Measurements from ENCODE around the gene TLCD3B. TPM values are rescaled to one million over a fixed set of nuclear protein-coding genes. Genes with fewer than 3 reads are reported as not detected.

Gene TLCD3B
- polyA plus RNA-seq, 10 donors = 0.44 to 1.9 (median 0.95) TPM

Other genes starting within 250 kb of the TLCD3B start
- 10 to 100 TPM; 25.2 to 51.3 (median 29.4) TPM for gene KIF22, start 240.5 kb downstream of the TLCD3B start, polyA plus RNA-seq (ENCODE audit: insufficient read length in 10 of 10)
- gene MAZ, start 224.7 kb downstream of the TLCD3B start, polyA plus RNA-seq (ENCODE audit: insufficient read length in 10 of 10) = 100 to 1,000 TPM; 191 to 282 (median 243) TPM
- gene PRRT2, start 219.1 kb downstream of the TLCD3B start, polyA plus RNA-seq (ENCODE audit: insufficient read length in 10 of 10) = 10 to 100 TPM in 9 of 10 donors, 1 to 10 TPM in 1; 8.4 to 28.3 (median 12.6) TPM
- gene PAGR1, start 215.1 kb downstream of the TLCD3B start, polyA plus RNA-seq (ENCODE audit: insufficient read length in 10 of 10) = 10 to 100 TPM; 21.5 to 37.3 (median 28.2) TPM
- 10 to 100 TPM; 15.8 to 31.4 (median 18.7) TPM for gene MVP, start 210.8 kb downstream of the TLCD3B start, polyA plus RNA-seq (ENCODE audit: insufficient read length in 10 of 10)
- 10 to 100 TPM; 31.4 to 50.1 (median 38.6) TPM for gene CDIPT, start 168.0 kb downstream of the TLCD3B start, polyA plus RNA-seq (ENCODE audit: insufficient read length in 10 of 10)
- gene SEZ6L2, start 131.7 kb downstream of the TLCD3B start, polyA plus RNA-seq (ENCODE audit: insufficient read length in 10 of 10) = 1 to 10 TPM in 9 of 10 donors, under 1 TPM in 1; 0.87 to 4.2 (median 1.8) TPM
- gene ASPHD1, start 130.8 kb downstream of the TLCD3B start, polyA plus RNA-seq (ENCODE audit: insufficient read length in 10 of 10) = under 1 TPM; 0.19 to 0.79 (median 0.46) TPM
- gene KCTD13, start 105.0 kb downstream of the TLCD3B start, polyA plus RNA-seq (ENCODE audit: insufficient read length in 10 of 10) = 10 to 100 TPM in 5 of 10 donors, 1 to 10 TPM in 5; 7.8 to 14.5 (median 9.9) TPM
- 10 to 100 TPM; 54.7 to 68.3 (median 61.6) TPM for gene TMEM219, start 69.2 kb downstream of the TLCD3B start, polyA plus RNA-seq (ENCODE audit: insufficient read length in 10 of 10)
- gene TAOK2, start 57.4 kb downstream of the TLCD3B start, polyA plus RNA-seq (ENCODE audit: insufficient read length in 10 of 10) = 10 to 100 TPM; 25.1 to 39.2 (median 32.9) TPM
- 10 to 100 TPM in 9 of 10 donors, 1 to 10 TPM in 1; 9.5 to 19.3 (median 12.7) TPM for gene HIRIP3, start 35.7 kb downstream of the TLCD3B start, polyA plus RNA-seq (ENCODE audit: insufficient read length in 10 of 10)
- 10 to 100 TPM; 26.6 to 41.4 (median 30.4) TPM for gene INO80E, start 35.0 kb downstream of the TLCD3B start, polyA plus RNA-seq (ENCODE audit: insufficient read length in 10 of 10)
- 1 to 10 TPM in 4 of 10 donors, under 1 TPM in 6; 0.48 to 1.8 (median 0.92) TPM for gene DOC2A, start 20.2 kb downstream of the TLCD3B start, polyA plus RNA-seq (ENCODE audit: insufficient read length in 10 of 10)
- gene C16orf92, start 8.1 kb downstream of the TLCD3B start, polyA plus RNA-seq (ENCODE audit: insufficient read length in 10 of 10) = not detected
- gene ALDOA, start 34.5 kb upstream of the TLCD3B start, polyA plus RNA-seq (ENCODE audit: insufficient read length in 10 of 10) = 1,000 to 10,000 TPM; 1,170 to 2,766 (median 2,118) TPM
- 10 to 100 TPM; 44.3 to 78.8 (median 57.1) TPM for gene PPP4C, start 44.7 kb upstream of the TLCD3B start, polyA plus RNA-seq (ENCODE audit: insufficient read length in 10 of 10)
- gene TBX6, start 60.7 kb upstream of the TLCD3B start, polyA plus RNA-seq (ENCODE audit: insufficient read length in 10 of 10) = under 1 TPM; 0.32 to 0.82 (median 0.56) TPM
- gene YPEL3, start 64.9 kb upstream of the TLCD3B start, polyA plus RNA-seq (ENCODE audit: insufficient read length in 10 of 10) = 10 to 100 TPM; 22.6 to 34.3 (median 27.0) TPM
- gene GDPD3, start 82.3 kb upstream of the TLCD3B start, polyA plus RNA-seq (ENCODE audit: insufficient read length in 10 of 10) = 1 to 10 TPM; 3.9 to 9.5 (median 5.3) TPM
- gene MAPK3, start 91.9 kb upstream of the TLCD3B start, polyA plus RNA-seq (ENCODE audit: insufficient read length in 10 of 10) = 10 to 100 TPM; 35.8 to 50.2 (median 44.2) TPM
- gene CORO1A, start 152.3 kb upstream of the TLCD3B start, polyA plus RNA-seq (ENCODE audit: insufficient read length in 10 of 10) = 10 to 100 TPM; 10.2 to 65.9 (median 16.0) TPM
- gene BOLA2B, start 162.4 kb upstream of the TLCD3B start, polyA plus RNA-seq (ENCODE audit: insufficient read length in 10 of 10) = 10 to 100 TPM; 14.1 to 35.4 (median 23.4) TPM
- gene SLX1A, start 162.6 kb upstream of the TLCD3B start, polyA plus RNA-seq (ENCODE audit: insufficient read length in 10 of 10) = 10 to 100 TPM; 10.4 to 24.7 (median 15.7) TPM
- gene SULT1A3, start 168.0 kb upstream of the TLCD3B start, polyA plus RNA-seq (ENCODE audit: insufficient read length in 10 of 10) = 1 to 10 TPM; 1.5 to 6.4 (median 2.9) TPM
- 10 to 100 TPM in 4 of 10 donors, 1 to 10 TPM in 6; 1.9 to 29.3 (median 4.3) TPM for gene NPIPB13, start 217.2 kb upstream of the TLCD3B start, polyA plus RNA-seq (ENCODE audit: insufficient read length in 10 of 10)

Data from muscle of back (tissue), 10 donors.